ENCODE measurements around the gene THAP7. TPM values are rescaled to one million over a fixed set of nuclear protein-coding genes. Genes with fewer than 3 reads are reported as not detected.

The THAP7 gene
- total RNA-seq, 2 experiments from 2014 or later: 35.3 to 39.2 TPM

- ChIA-PET POLR2A (no interaction called here), CTCF (interaction anchor here (0.7 to 0.8 kb wide), 3 partner anchors 19 to 101 kb away, joined by 3 read pairs; partner anchors contain the start of gene SNAP29)
These were observed 42.1 kb downstream of the THAP7 start for GRCh38 chr22:20959578-20960461.

DNA sequence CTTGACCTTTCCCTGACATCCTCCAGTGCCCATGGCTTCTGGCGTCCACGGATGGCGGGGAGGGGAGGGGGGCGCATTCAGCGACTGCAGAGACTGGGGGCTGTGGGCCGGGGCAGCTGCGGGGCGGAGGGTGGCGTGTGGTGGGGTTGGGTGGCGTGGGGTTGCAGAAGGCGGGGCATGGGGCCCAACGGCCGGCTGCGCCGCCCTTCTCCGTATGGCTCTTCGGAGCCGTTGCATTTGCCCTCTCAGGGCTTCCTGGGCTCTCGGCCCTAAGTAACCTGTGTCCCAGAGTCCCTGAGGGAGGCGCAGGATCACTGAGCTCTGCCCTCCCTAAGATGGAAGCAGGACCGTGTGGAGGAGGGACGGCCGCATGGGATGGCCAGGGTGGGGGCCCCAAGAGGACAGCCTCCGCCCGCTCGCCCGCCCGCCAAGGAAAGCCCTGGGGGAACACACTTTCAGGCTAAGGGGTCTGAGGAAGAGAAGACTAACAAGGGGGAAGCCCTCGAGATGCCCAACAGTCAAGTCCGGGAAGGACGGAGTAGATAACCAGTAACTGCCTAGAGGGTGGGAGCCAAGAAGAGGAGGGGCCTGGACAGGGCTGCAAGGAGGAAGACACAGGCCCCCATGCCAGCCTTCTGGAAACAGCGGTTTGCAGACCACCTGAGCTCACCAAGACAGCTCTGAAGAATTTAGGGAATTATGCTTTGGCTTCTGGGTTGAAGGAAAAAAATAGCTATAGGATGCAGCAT, 44.1 kb downstream of the THAP7 start:
- POLR2A ChIA-PET: interaction anchor here (0.6 to 1.3 kb wide), 2 partner anchors 42 to 769 kb away, joined by 3 to 4 read pairs; no protein-coding TSS in a partner anchor

DNA sequence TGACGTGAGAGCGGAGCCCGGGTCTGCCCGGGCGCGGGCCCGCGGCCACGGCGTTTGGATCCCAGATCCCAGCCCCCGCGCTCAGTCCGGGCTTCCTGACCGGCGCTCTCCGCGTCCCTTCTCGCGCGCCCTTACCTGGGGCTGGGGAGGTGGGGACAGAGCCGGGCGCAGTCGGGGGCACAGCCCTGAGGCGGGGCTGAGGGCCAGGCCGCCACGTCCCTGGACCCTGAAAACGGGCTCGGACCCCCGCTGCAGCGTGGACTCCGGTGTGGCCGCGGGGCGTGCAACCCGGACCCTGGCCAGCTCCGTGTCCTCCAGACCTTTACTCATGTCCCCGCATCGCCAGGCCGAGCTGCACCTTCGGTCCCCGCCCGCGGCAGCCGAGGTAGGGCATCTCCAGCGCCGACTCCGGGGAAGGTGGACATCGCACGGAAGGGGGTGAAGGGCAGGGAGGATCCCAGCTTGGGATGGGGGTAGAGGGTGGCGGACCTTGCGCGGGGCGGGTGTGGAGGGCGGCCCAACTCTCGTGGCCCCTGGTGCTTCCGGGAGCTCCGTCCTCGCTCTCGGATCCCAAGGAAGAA, 44.7 kb downstream of the THAP7 start:
- CTCF ChIA-PET: interaction anchor here (0.6 kb wide), 1 partner anchor 17 kb away, joined by 3 read pairs; no protein-coding TSS in a partner anchor
- POLR2A ChIA-PET: interaction anchor here (1.3 kb wide), 1 partner anchor 42 kb away, joined by 4 read pairs; no protein-coding TSS in a partner anchor

More for the DNA sequence above, 44.1 kb downstream of the THAP7 start:
- CTCF ChIA-PET: interaction anchor here (1.3 kb wide), 1 partner anchor 10 kb away, joined by 4 read pairs; the partner anchor contains the start of gene AIFM3

GRCh38 chr22:20956258-20957101, 45.4 kb downstream of the THAP7 start:
- ChIA-PET CTCF (interaction anchor here (0.6 kb wide), 1 partner anchor 17 kb away, joined by 3 read pairs; no protein-coding TSS in a partner anchor), POLR2A (no interaction called here)

- ChIA-PET POLR2A (no interaction called here), CTCF (no interaction called here)
These were observed 46.4 kb downstream of the THAP7 start for GRCh38 chr22:20955548-20955947.

DNA sequence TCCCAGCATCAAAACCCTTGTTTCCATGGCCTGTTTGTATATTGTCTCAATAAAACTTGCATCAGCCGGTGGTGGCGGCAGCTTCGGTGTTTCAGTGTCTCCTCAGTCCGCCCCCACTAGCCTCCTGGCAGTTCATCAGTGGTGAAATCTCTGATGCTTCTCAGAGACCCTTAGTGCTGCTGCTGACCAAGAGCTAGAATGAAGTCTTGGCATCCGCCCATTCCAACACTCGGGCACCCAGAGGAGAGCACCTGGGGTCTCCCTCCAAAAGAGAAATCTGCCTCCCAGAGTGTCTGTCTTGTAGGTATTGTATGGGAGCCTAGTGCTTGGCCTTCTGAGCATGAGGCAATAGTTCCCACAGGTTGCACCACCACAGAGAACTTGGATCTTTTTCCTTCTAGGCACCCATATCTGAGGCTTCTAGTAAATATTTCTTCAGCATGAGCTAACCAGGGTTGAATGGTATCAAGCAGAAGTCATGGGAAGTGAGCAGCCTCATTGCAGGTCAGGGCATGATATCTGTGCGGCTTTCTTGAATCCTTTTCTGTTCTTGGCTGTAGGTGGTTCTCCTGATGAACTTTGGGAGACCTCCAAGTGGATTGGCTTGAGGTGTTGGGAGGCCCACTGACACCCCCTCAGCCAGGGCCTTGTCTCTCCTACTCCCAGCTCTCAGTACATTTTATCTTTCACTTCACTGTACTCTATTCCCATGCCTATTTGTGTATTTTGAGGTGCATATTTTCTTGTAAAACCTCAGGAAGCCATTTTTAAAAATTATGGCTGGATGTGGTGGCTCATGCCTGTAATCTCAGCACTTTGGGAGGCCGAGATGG, 48.0 kb downstream of the THAP7 start:
- POLR2A ChIA-PET: interaction anchor here (1.2 kb wide), 1 partner anchor 49 kb away, joined by 4 read pairs; no protein-coding TSS in a partner anchor
- CTCF ChIA-PET: interaction anchor here (0.5 kb wide), 1 partner anchor 654 kb away, joined by 3 read pairs; no protein-coding TSS in a partner anchor

DNA sequence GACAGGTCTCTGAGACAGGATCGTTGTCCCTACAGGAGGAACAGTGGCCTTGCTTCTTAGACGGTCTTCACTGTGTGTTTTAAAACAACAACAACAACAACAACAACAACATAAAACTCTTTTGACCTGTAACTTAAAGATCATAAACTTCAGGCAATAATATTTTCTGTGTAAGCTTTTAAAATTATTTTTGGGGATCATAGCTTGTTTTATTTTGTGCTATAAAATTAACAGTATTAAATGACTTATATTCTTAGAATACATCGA, 48.6 kb downstream of the THAP7 start:
- ChIA-PET POLR2A (interaction anchor here (1.2 kb wide), 1 partner anchor 50 kb away, joined by 4 read pairs; no protein-coding TSS in a partner anchor), CTCF (interaction anchor here (0.8 kb wide), 1 partner anchor 8 kb away, joined by 3 read pairs; no protein-coding TSS in a partner anchor)

DNA sequence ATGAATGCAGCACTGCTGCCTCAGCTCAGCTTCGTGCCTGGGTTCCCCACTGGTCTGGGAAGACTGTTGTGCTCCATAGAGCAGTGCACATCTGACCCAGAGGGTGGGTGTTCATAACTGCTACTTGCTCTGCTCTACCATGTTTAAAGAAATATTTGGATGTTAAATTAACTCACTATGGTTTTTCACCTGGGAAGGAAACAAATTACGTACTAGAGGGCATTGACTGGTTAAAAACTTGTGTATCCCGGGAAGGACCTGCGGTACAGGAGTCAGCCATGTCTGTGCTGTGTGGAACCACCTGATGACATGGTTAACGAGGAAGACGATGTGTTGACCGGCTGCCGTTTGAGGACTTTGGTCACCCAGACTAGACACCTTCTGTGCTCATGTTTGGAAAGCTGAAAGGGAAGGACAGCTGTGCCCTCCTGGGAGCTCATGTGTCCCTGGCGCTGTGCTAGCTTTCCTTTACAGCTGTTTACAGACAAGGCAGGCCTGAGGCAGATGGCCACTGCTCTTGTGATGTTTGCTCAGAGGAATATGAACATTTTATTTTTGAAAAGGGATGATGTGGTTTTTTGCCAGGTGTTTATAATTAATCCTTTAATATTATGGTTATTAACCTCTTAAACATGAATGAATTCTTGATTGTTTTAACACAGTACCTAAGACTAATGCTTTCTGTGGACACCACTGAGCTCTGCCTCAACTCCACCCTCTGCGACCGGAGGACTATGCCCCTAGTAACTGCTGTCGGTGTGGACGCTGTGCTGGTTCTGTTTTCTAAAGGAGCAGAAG, 49.2 kb downstream of the THAP7 start:
- POLR2A ChIA-PET: no interaction called here
- CTCF ChIA-PET: interaction anchor here (0.8 to 0.9 kb wide), 2 partner anchors 9 to 15 kb away, joined by 3 read pairs; no protein-coding TSS in a partner anchor

GRCh38 chr22:20951932-20952380, 50.0 kb downstream of the THAP7 start:
- ChIA-PET CTCF (interaction anchor here (0.9 kb wide), 1 partner anchor 14 kb away, joined by 3 read pairs; no protein-coding TSS in a partner anchor), POLR2A (no interaction called here)

DNA sequence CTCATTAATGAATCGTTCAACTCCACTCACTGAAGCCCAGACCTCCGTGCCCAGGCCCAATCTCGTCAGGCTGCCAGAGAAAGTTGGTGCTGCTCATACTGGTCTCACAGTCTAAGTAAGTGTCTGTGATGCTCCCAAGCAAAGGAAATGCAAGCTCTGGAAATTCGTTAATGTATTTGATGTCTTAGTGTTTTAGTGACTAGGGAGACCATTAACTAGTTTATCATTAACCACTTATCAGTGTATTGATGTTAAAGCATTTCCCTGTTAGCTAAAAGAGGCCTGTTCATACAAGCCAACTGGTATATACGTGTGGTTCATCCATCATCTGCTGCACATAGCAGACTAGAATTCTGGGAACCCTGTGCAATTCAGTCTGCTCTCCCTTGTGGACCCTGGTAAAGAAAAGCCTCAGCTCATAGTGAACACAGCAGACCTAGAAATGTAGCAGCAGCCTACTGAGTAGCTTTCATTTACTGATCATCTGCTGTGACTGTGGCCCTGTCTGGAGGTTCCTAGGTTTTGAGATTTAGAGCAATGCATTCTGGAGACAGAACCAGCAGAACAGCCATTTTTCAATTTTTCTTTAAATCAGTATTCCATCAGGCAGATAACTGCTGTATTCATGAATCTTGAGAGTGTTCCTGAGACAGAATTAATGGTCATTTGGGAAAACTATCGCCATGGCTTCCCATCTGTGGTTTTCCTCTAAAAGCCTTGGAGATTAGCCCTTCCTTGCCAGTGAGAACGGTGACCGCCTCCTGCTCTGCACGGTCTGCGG, 50.6 kb downstream of the THAP7 start:
- CTCF ChIA-PET: no interaction called here
- POLR2A ChIA-PET: no interaction called here

GRCh38 chr22:20949698-20950183, 52.2 kb downstream of the THAP7 start:
- CTCF ChIA-PET: interaction anchor here (1.7 kb wide), 1 partner anchor 60 kb away, joined by 3 read pairs; no protein-coding TSS in a partner anchor
- POLR2A ChIA-PET: no interaction called here

Other genes starting within 250 kb of the THAP7 start
- not detected for gene SERPIND1, start 228.0 kb downstream of the THAP7 start, total RNA-seq
- 10 to 100 TPM; 57.9 to 59.0 TPM for gene PI4KA, start 143.3 kb downstream of the THAP7 start, total RNA-seq
- 10 to 100 TPM; 20.2 to 20.7 TPM for gene SNAP29, start 143.1 kb downstream of the THAP7 start, total RNA-seq
- 10 to 100 TPM; 85.3 to 86.2 TPM for gene CRKL, start 84.7 kb downstream of the THAP7 start, total RNA-seq
- gene AIFM3, start 34.9 kb downstream of the THAP7 start, total RNA-seq: under 1 TPM in 1 of 2 experiments, not detected in 1; 0.08 TPM
- 10 to 100 TPM; 62.6 to 74.2 TPM for gene LZTR1, start 19.8 kb downstream of the THAP7 start, total RNA-seq
- under 1 TPM; 0.38 to 0.40 TPM for gene P2RX6, start 13.0 kb upstream of the THAP7 start, total RNA-seq
- gene SLC7A4, start 30.4 kb upstream of the THAP7 start, total RNA-seq: under 1 TPM; 0.19 to 0.61 TPM
- gene LRRC74B, start 43.8 kb upstream of the THAP7 start, total RNA-seq: not detected